Astrocyte of the spinal cord (primary cell): ENCODE data around the gene AIFM3.
A peak's percentile ranks its signal among the peaks of the same experiment; 100 is the strongest.

Source experiments
- DNase-seq: peaks from one replicate; pipeline ENCODE4 v3.0.0; 2011; ENCODE audit warnings: low read depth, low spot score
- H3K4me3 ChIP-seq: 2 replicates; pipeline ENCODE4 v1.5.1; 2011; ENCODE audit warnings: low read depth, mild to moderate bottlenecking, low read length, moderate library complexity
- in situ Hi-C: cut with HindIII; loops from 2 replicates; pipeline ENCODE4 v1.10.0; 2017; ENCODE audit warnings: low sequenced_read_pairs
- TF ChIP-seq, protein P1 (sequence below): IDR thresholded peaks from 2 replicates; pipeline ENCODE4 v1.5.1; 2012; ENCODE audit warnings: low read depth, mild to moderate bottlenecking, low read length, inconsistent platforms

Gene AIFM3

DNA sequence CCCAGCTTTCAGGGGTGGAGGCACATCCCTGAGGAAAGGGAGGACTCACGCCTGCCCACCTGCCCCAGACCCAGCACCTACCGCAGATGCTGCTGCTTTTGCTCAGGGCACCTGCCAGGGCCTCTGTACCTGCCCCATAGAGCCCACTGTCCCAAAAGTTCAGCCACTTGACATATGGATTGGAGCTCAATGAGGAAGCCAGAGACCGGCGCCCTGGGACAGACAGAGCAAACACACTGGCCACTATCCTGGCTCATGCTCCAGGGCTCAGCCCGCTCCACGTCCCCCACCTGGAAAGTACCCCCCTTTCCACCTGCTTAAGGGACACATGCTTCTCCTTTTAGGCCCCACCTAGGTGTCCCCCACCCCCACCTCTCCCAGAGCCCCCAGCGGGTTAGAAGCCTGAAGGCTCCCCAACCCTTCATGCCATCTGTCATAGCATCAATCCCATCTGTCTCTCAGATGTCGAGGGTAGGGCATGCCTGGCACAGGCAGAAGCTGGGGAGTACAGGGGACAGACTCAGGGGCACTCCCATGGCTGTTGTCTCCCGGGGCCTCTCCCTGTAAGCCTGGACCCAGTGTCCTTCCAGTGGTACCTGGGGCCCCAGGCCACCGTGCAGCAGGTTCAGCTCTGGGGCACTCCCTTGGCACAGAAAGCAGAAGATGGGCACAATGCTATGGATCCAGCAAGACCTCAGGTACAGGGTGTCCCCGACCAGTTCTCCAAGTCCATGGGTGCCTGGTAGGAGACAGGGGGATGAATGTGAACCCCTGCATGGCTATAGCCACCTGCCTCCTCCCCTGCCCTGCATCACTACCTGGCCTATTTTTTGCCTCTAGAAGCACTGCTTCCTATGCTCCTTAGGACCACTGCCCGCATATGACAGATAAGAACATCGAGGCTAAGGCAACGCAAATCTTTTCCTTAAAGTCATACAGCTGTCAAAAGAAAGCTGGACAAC is 45.7 kb downstream of the AIFM3 start:
- no peak for DNase-seq
- TF ChIP-seq, protein P1, sequence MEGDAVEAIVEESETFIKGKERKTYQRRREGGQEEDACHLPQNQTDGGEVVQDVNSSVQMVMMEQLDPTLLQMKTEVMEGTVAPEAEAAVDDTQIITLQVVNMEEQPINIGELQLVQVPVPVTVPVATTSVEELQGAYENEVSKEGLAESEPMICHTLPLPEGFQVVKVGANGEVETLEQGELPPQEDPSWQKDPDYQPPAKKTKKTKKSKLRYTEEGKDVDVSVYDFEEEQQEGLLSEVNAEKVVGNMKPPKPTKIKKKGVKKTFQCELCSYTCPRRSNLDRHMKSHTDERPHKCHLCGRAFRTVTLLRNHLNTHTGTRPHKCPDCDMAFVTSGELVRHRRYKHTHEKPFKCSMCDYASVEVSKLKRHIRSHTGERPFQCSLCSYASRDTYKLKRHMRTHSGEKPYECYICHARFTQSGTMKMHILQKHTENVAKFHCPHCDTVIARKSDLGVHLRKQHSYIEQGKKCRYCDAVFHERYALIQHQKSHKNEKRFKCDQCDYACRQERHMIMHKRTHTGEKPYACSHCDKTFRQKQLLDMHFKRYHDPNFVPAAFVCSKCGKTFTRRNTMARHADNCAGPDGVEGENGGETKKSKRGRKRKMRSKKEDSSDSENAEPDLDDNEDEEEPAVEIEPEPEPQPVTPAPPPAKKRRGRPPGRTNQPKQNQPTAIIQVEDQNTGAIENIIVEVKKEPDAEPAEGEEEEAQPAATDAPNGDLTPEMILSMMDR = no peak
- in situ Hi-C loops = no loop called here
- H3K4me3 ChIP-seq = no peak overlapping the region

- in situ Hi-C loops = no loop called here
- peak overlapping the region; percentile 55 for H3K4me3 ChIP-seq
- TF ChIP-seq, protein P1 = no peak
- DNase-seq = no peak
Measured at GRCh38 chr22:21013657-21014201, 46.7 kb downstream of the AIFM3 start.

- in situ Hi-C loops = no loop called here
- TF ChIP-seq, protein P1 = no peak
- DNase-seq = peak; percentile 91
- peak overlapping the region; percentile 55 for H3K4me3 ChIP-seq
Measured at GRCh38 chr22:21014202-21014725, 47.2 kb downstream of the AIFM3 start.

DNA sequence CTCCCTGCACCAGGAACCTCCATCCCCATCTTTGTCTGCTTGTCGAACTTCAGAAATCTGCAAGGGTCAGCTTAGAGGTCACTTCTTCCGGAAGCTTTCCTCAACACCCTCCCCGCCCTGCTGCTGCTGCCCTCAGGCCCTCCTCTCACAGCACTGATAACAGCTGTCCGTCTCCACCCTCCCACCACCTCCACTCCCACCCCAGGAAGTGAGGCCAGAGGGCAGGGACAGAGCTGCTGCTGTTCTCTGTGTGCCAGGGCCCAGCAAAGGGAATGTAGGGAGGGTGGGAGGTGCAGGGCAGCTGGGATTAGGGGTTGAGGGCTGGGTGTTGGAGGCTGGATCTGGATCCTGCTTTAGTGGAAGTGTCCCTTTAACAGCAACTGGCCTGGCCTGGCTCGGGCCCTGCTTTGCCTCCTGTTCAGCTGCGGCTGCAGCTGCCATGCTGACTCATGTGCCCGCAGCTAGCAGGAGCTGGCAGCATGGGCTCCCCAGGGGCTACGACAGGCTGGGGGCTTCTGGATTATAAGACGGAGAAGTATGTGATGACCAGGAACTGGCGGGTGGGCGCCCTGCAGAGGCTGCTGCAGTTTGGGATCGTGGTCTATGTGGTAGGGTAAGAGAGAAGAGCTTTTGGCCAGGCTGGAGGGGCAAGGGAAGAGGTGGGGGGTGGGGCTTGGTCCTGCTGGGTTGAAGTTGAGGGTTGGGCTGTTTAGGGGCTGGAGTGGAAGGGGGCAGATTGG is 47.8 kb downstream of the AIFM3 start, which contains the start of gene P2RX6:
TSS of gene P2RX6 (plus strand) at position 440 of the 740 bp plus-strand sequence. CDS start at position 450, 10 bp downstream.
- H3K4me3 ChIP-seq = peak within 1 kb of the TSS; percentile 55
- in situ Hi-C loops = no loop called here
- peak; percentile 37 for DNase-seq
- TF ChIP-seq, protein P1 = no peak

- in situ Hi-C loops = no loop called here
- DNase-seq = no peak
- TF ChIP-seq, protein P1 = no peak
Measured at GRCh38 chr22:21015466-21016006, 48.5 kb downstream of the AIFM3 start.

More at GRCh38 chr22:21015466-21016006, 48.5 kb downstream of the AIFM3 start:
- H3K4me3 ChIP-seq = peak overlapping the region; percentile 26
